HG02642 (cell line): ENCODE measurements around the gene BLOC1S5.

Experiments
- ATAC-seq: cut with Tn5 transposase; IDR thresholded peaks from one replicate; pipeline ENCODE4 v1.9.1; 2021; ENCODE audit warnings: mild to moderate bottlenecking; ENCODE audit not compliant: unreplicated experiment, poor library complexity

The BLOC1S5 gene, protein sequence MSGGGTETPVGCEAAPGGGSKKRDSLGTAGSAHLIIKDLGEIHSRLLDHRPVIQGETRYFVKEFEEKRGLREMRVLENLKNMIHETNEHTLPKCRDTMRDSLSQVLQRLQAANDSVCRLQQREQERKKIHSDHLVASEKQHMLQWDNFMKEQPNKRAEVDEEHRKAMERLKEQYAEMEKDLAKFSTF

DNA sequence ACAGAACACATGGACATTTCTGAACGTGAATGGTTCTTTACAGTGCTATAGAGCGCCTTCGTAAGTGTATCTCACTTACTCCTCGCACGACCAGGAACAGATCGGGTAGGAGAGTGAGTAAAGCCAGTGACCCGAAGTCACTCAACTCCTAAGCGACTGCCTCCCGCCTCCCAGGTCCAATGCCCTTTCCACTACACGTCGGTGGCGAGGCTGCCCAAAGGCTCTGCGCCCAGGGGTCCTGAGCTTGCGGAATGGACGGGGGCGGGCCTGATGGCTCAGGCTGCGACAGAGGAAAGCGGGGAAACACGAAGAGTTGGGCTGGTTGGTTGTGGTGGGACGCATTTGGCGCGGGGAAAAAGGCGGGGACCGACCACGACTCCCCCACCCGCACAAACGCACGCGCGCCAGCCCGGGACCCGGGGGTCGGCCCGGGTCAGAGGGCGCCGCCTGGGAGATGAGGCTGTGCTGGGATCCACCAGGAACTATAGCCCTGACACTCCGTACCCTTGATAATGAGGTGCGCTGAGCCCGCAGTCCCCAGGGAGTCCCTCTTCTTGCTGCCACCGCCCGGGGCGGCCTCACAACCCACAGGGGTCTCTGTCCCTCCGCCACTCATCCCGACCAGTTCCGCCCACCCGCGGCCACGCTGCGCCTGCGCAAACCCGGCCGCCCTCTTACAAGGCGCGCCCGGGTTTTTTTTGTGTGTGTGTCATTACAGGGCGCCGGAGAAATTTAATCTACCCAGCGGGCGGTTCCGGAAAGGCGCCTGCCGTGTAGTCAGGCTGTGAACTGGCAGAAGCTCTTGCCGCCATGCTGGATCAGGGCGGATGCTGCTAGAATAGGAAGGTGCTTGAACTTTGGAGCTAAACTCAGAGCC is at the start of gene BLOC1S5:
TSS of gene BLOC1S5 (minus strand) at position 629 of the 877 bp plus-strand sequence. CDS start at position 616, 13 bp downstream.
- ATAC-seq = peak; percentile 85

DNA sequence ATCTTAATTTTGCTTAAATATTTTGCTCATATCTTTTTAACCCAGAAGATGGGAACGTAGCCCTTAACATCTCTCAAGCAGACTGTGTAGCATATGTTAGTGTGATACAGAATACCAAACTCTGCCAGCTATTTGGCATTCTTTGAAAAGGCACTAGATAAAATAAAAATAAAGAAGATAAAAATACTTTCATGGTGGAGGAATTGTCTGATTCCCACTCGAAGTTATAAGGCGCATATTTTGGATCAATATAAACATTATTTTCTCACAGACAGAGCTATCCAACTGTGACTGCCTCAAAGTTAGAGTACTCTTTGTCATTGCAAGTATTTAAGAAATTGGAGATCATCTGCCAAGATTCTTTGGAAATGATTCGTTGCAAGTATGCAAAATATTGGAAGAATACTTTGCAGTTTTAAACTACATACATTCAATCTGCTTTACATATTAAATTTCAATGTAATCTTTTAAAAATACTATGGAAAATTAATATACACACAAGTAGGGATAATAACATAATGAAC is 49.0 kb upstream of the BLOC1S5 start:
- no peak for ATAC-seq

- ATAC-seq = no peak
These were observed 46.5 kb upstream of the BLOC1S5 start for GRCh38 chr6:8110725-8111124.

DNA sequence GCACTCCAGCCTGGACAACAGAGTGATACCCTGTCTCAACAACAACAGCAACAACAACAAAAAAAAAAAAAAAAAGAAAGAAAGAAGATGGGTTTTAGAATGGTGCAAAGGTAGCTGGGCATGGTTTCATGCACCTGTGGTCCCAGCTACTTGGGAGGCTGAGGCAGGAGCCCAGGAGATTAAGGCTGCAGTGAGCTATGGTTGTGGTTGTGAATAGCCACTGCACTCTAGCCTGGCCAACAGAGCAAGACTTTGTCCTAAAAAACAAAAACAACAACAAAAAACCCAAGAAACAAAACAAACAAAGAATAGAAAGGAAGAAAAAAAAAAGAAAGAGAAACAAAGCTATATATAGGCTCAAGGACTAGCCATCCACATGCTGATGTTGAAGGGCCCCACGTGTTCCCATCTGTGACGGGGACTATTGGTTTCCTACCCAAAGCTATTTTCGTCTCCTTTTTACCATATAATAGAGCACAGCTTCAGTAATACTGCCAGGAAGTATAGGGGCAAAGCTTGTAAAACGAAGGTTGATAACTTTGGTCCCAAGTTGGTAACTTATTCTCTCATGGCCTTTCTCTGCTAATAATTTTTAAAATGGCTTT is 46.0 kb upstream of the BLOC1S5 start:
- ATAC-seq = peak; percentile 77

DNA sequence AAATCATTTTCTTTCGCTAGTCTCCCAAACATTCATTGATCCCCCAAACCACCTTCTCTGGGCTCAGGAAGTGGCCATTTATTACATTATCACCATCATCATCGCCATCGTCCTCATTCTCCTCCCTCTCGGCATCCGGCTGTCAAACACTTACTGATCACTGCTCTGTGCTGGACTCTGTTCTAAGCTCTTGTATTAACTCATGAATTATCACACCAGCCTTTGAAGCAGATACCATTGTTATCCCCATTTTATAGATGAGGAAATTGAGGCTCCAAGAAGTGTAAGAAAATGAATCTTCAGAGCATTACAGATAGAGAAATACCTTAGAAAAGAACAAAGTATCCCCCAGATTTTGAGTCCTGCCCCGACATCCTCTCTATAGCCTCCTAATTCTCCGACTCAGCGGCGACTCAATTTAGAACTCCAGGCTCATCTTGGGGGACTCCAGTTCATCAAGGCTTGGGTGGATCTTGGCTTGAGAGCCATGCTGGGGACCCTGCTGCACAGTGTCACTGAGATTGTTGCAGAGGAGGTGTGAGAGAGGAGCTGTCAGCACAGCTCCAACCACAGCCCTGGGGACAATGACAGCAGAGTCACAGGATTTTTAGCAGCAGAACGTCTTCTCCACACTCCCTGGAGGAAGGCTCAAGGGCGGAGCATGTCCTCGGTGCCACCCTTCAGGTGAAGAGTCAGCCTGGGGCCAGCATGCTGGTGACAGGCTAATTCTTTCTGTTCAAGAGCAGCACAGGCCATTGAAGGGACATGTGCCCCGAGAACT is 44.8 kb upstream of the BLOC1S5 start:
- ATAC-seq = no peak

GRCh38 chr6:8108031-8108660 is 44.0 kb upstream of the BLOC1S5 start:
- ATAC-seq = no peak

DNA sequence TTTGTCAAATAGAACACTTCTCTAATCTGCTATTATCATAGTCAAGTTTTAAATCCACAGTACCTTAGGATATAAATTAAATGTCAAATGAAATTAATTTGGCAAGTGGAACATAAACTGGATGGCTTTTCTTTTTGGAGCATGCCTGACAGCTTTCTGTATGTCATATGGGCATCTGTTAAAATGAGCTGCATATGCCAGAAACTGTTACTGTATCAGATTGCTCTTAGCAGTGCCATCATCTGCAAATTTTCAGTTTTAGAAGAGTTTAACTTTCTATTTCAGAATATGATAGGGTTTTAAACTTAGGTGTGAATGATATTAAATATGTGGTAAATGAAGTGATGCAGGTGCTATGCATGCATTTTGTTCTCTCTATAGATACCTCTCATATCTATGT is 41.6 kb upstream of the BLOC1S5 start:
- ATAC-seq = no peak

- no peak for ATAC-seq
These were observed 39.5 kb upstream of the BLOC1S5 start for GRCh38 chr6:8103726-8104125.

DNA sequence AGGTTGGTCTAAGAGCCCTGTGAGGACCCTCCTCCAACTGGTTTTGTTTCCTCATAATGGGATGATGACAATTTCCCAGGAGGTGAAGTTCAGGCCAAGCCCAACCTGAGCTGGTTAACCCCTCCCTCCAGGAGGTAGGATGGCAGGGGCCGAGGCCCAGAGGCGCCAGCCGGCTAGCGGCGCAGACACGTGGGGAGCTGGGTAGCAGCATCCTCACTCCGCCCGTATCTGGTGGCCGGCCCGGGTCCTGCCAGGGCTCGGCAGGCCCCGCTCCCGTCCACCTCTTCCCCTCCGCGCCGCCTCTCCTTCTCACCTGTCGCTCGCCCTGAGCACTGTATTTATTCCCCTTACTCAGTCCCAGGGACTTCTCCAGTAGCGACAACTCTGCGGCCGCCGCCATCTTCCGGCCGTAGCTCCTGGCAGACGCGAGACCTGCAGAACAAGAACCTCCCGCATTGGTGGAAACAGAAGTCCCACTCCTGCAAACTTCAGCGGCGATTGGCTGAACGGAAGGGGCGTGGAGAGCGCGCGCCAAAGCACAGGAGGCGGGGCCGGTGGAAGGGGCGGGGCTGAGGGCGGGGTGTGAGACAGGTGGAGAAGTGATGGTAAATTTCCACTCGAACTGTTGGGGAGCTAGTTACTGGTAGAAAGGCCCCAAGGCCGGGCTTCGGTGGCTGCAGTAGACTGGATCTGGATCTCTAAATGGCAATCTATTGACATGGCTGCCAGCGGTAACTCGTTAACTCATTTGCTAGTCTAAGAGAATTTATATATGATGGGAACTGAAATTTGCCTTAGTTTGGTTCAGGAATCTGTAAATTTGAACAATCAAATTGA is 38.2 kb upstream of the BLOC1S5 start, which contains the start of gene EEF1E1:
TSS of gene EEF1E1 (minus strand) at position 427 of the 837 bp plus-strand sequence. CDS start at position 400, 27 bp downstream.
- ATAC-seq = peak; percentile 99

GRCh38 chr6:8100159-8100854 is 36.1 kb upstream of the BLOC1S5 start:
- no peak for ATAC-seq

DNA sequence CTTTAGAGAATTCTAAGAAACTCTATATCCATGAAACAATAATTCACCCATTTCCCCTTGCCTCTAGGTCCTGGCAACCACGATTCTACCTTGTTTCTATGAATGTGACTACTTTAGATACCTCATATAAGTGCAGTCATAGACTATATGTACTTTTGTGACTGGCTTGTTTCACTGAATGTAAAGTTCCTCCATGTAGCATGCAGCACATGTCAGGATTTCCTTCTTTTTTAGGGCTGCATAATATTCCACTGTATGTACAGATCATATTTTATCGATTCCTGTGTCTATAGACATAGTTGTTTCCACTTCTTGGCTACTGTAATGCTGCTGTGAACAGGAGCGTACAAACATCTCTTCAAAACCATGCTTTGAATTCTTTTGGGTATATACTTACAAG is 26.5 kb upstream of the BLOC1S5 start:
- no peak for ATAC-seq

- ATAC-seq = no peak
These were observed 24.7 kb upstream of the BLOC1S5 start for GRCh38 chr6:8088886-8089285.

- no peak for ATAC-seq
These were observed 23.9 kb upstream of the BLOC1S5 start for GRCh38 chr6:8087870-8088754.

DNA sequence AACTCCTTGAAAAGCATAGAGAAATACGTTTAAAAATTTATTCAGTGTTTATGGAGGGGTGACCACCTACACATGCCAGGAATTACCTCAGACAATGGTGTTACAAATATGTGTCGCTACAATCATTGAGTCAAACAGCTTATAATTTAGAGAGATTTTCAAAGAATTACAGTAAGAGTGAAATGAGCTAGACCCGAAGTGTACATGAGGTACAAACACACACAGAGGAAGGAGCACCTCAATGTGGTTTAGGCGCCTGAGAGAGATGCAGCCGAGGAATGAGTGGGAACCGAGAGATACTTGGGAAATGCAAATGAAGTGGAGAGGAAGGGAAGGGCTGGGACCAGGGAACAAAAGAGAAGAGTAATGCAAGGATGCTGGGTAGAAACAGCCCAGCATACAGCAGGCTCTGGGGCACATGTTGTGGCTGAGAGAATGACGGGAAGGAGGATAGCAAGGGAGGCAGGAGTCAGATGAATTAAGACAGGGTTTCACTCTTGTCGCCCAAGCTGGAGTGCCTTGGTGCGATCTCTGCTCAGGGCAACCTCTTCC is 22.6 kb upstream of the BLOC1S5 start:
- ATAC-seq = no peak

GRCh38 chr6:8085053-8085511 is 20.9 kb upstream of the BLOC1S5 start:
- ATAC-seq = no peak

- no peak for ATAC-seq
These were observed 20.4 kb upstream of the BLOC1S5 start for GRCh38 chr6:8084586-8084985.
